IMR-90 (cell line): ENCODE measurements around the gene MARCHF3.

Experiments used
- CHD1 ChIP-seq: IDR thresholded peaks from 2 replicates; pipeline ENCODE4 v1.6.1; 2012; ENCODE audit warnings: low read depth, low read length, improper control_type of control experiment
- MAFK ChIP-seq: IDR thresholded peaks from 2 replicates; pipeline ENCODE4 v1.6.1; 2012; ENCODE audit warnings: low read depth, low read length, improper control_type of control experiment
- MAZ ChIP-seq: IDR thresholded peaks from 2 replicates; pipeline ENCODE4 v1.6.1; 2012; ENCODE audit warnings: low read depth, mild to moderate bottlenecking, low read length, improper control_type of control experiment, moderate library complexity, borderline replicate concordance
- POLR2A ChIP-seq: IDR thresholded peaks from 2 replicates; pipeline ENCODE4 v1.6.1; 2012; ENCODE audit warnings: mild to moderate bottlenecking, low read depth, low read length
- RFX5 ChIP-seq: IDR thresholded peaks from 2 replicates; pipeline ENCODE4 v1.8.0; 2012; ENCODE audit warnings: low read depth, mild to moderate bottlenecking, low read length, moderate library complexity
- TF ChIP-seq, protein P1 (sequence below): conservative IDR thresholded peaks from 2 replicates; pipeline ENCODE4 v1.5.1; 2012; ENCODE audit warnings: mild to moderate bottlenecking, low read depth, low read length, improper control_type of control experiment

DNA sequence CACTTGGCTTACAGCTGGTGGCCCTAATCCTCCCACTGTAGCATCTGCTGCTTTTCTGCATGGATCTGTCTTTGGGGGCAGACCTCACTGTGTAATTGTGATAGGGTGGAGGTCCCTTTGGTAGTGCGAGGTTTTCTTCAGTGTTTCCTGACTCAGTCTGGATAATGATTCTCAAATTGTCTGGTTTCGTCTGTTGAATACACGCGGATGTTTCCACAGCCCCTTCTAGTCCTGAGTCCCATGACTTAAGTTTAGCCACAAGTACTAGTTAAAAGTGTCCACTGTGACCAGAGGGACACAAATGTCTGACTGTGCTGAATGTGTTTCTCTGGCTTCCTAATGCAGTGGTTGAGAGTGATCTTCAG lies 182.9 kb downstream of the MARCHF3 start:
- TF ChIP-seq, protein P1, sequence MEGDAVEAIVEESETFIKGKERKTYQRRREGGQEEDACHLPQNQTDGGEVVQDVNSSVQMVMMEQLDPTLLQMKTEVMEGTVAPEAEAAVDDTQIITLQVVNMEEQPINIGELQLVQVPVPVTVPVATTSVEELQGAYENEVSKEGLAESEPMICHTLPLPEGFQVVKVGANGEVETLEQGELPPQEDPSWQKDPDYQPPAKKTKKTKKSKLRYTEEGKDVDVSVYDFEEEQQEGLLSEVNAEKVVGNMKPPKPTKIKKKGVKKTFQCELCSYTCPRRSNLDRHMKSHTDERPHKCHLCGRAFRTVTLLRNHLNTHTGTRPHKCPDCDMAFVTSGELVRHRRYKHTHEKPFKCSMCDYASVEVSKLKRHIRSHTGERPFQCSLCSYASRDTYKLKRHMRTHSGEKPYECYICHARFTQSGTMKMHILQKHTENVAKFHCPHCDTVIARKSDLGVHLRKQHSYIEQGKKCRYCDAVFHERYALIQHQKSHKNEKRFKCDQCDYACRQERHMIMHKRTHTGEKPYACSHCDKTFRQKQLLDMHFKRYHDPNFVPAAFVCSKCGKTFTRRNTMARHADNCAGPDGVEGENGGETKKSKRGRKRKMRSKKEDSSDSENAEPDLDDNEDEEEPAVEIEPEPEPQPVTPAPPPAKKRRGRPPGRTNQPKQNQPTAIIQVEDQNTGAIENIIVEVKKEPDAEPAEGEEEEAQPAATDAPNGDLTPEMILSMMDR = no peak
- no peak for TF ChIP-seq RFX5
- no peak for TF ChIP-seq MAFK
- TF ChIP-seq POLR2A = no peak
- no peak for TF ChIP-seq CHD1
- no peak for TF ChIP-seq MAZ
